GM19023 (cell line): ENCODE measurements around the gene MAGEA9.
"Not testable (repeated sequence)": the region's sequence is repeated elsewhere in the genome, so short reads cannot be mapped to it uniquely, and the experiment has no call there.

ENCODE experiments used
- ATAC-seq: cut with Tn5 transposase; IDR thresholded peaks from one replicate; pipeline ENCODE4 v1.9.1; 2021; ENCODE audit warnings: mild to moderate bottlenecking, moderate library complexity; ENCODE audit not compliant: unreplicated experiment

Gene MAGEA9

GRCh38 chrX:149807747-149808458 is 26.2 kb downstream of the MAGEA9 start:
- ATAC-seq = no peak

- ATAC-seq = no peak
Measured at GRCh38 chrX:149818652-149819051, 36.9 kb downstream of the MAGEA9 start.

- no peak for ATAC-seq
Measured at GRCh38 chrX:149819371-149819770, 37.6 kb downstream of the MAGEA9 start.

- ATAC-seq = no peak
Measured at GRCh38 chrX:149825424-149825823, 43.7 kb downstream of the MAGEA9 start.

- no peak for ATAC-seq
Measured at GRCh38 chrX:149827254-149827653, 45.5 kb downstream of the MAGEA9 start.

- ATAC-seq = peak; percentile 42
Measured at GRCh38 chrX:149829751-149830191, 48.0 kb downstream of the MAGEA9 start.

- ATAC-seq = peak; percentile 58
Measured at GRCh38 chrX:149830192-149830873, 48.6 kb downstream of the MAGEA9 start.

- no peak for ATAC-seq
Measured at GRCh38 chrX:149831473-149831872, 49.7 kb downstream of the MAGEA9 start.

GRCh38 chrX:149836728-149837127 is 55.0 kb downstream of the MAGEA9 start:
- not testable (repeated sequence) for ATAC-seq

- no peak for ATAC-seq
Measured at GRCh38 chrX:149837167-149837566, 55.4 kb downstream of the MAGEA9 start.
